IgD-negative memory B cell (primary cell): ENCODE results near the gene ZMYND15. TPM values are rescaled to one million over a fixed set of nuclear protein-coding genes. Genes with fewer than 3 reads are reported as not detected.
"Not testable (repeated sequence)": the region's sequence is repeated elsewhere in the genome, so short reads cannot be mapped to it uniquely, and the experiment has no call there.

ENCODE experiments used
- H3K27ac Mint-ChIP-seq, 3 donors: one replicate each; pipeline ENCODE4 v1.8.0; 2020 to 2022; ENCODE audit warnings: mild to moderate bottlenecking in 3 of 3, mixed read lengths in 3 of 3, moderate library complexity in 1 of 3
- H3K27me3 Mint-ChIP-seq: one replicate; pipeline ENCODE4 v1.8.0; 2021; ENCODE audit warnings: mixed read lengths
- H3K36me3 Mint-ChIP-seq: one replicate; pipeline ENCODE4 v1.8.0; 2020; ENCODE audit warnings: mild to moderate bottlenecking, mixed read lengths
- H3K4me1 Mint-ChIP-seq, 3 donors: one replicate each; pipeline ENCODE4 v1.8.0; 2020 to 2022; ENCODE audit warnings: mixed read lengths in 3 of 3, mild to moderate bottlenecking in 1 of 3
- H3K4me3 Mint-ChIP-seq, 4 donors: one replicate each; pipeline ENCODE4 v1.8.0; 2020 to 2022; ENCODE audit warnings: mild to moderate bottlenecking in 4 of 4, mixed read lengths in 4 of 4, moderate library complexity in 3 of 4
- H3K9me3 Mint-ChIP-seq, 3 donors: one replicate each; pipeline ENCODE4 v1.8.0; 2020 to 2021; ENCODE audit warnings: mixed read lengths in 3 of 3, mild to moderate bottlenecking in 1 of 3
- polyA plus RNA-seq: library from polyadenylated mRNA; unstranded; fragments of 300-500 nt; fragmentation: Illumina TruSeq; gene quantifications from one replicate; pipeline ENCODE4 v1.2.3, GENCODE V29; 2021

ZMYND15 gene
- polyA plus RNA-seq, 1 donor from 2014 or later, result not detected

- H3K36me3 Mint-ChIP-seq, result no peaks in the 10 kb centered on the region
- peaks cover 0 to 2% (median 0%) of the 10 kb centered on the region in 3 donors for H3K9me3 Mint-ChIP-seq
- peaks cover 18 to 31% (median 25%) of the 10 kb centered on the region in 3 donors for H3K4me1 Mint-ChIP-seq
- H3K27ac Mint-ChIP-seq, result peak within 1 kb of the TSS; percentile 36 to 95 (median 93)
- H3K4me3 Mint-ChIP-seq, result peak within 1 kb of the TSS; percentile 61 to 97 (median 90)
- no peaks in the 10 kb centered on the region for H3K27me3 Mint-ChIP-seq
These were observed 29.6 kb upstream of the ZMYND15 start, which contains the start of gene ARRB2 for GRCh38 chr17:4709794-4710692. TSS of gene ARRB2 (plus strand) at chr17:4710632. CDS start at chr17:4710722, 90 bp downstream.

DNA sequence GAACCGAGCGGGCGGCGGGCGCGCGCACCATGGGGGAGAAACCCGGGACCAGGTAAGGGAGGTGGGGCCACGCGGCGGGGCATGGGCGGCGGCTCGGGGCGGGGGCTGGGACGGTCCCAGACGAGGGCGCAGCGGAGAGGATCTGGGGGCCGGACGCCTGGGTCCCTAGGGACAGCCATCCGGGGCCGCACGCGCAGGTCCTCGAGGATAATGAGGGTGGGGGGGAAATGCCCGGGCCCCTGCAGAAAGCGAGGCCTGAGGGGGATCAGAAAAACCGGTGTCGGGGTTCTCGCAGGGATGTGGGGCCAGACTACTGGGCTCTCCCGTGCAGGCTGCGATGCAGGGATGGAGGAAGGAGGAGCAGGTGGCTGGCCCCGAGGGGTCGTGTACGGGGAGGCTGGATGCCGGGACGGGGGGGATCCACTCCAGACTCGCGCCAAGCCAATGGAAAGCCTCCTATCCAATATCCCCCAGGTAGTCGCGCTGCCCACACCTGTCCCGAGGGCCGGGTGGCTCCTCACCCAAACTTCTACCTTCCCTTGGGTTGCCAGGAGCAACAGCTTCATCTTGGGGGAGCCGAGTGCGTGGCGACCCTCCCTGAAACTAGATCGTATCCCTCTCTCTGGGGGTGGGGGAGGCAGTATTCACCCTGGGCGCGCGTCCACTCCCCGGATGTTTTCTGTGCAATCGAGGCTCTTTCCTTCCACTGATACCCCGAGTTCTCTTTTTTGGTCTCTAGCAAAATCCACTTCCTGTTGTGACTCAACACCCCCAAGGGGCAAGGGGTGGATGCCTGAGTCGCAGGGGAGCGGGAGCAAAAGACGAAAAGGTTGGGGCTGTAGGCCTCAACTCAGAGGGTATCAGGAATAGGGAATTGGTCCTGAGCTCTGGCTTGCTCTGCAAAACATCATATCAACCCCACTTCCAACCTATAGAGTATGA, 28.7 kb upstream of the ZMYND15 start:
- Mint-ChIP-seq H3K27me3 (no peaks in the 10 kb centered on the region), H3K4me3 (peak overlapping the region; percentile 61 to 97 (median 90)), H3K4me1 (peaks cover 24 to 37% (median 26%) of the 10 kb centered on the region in 3 donors), H3K36me3 (peaks cover 1% of the 10 kb centered on the region), H3K27ac (peak overlapping the region; percentile 36 to 95 (median 93)), H3K9me3 (peaks cover 0 to 2% (median 0%) of the 10 kb centered on the region in 3 donors)

DNA sequence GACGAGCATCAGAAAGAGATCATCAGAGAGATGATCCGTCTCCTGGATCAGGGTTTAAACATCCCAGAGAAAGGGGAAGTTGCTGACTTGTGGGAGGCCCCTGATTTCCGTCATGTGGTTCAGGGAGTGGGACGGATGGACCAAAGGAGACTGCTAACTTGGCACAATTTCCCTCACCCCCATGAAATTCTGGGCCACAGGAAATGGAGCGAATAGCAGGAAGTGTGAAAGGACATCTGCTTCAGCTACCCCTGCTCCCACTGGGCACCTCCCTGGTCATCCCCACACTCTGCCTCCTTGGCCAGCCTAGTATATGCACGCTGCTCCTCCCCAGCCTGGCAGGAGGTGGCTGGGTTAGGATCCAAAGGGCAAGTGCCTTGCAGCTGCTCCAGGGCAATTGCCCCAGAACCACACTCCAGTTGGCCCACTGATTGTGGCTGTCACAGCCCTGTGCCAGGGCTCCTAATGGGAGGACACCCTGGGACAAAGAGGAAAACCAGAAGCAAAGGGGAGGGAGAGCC, 27.9 kb upstream of the ZMYND15 start:
- Mint-ChIP-seq H3K27ac (peak overlapping the region; percentile 36 to 95 (median 93)), H3K4me3 (peak overlapping the region; percentile 61 to 97 (median 90)), H3K4me1 (peaks cover 19 to 35% (median 23%) of the 10 kb centered on the region in 3 donors), H3K36me3 (peaks cover 1% of the 10 kb centered on the region), H3K9me3 (peaks cover 0 to 2% (median 0%) of the 10 kb centered on the region in 3 donors), H3K27me3 (no peaks in the 10 kb centered on the region)

- Mint-ChIP-seq H3K9me3 (peaks cover 0 to 2% (median 0%) of the 10 kb centered on the region in 3 donors), H3K27ac (peak overlapping the region in 2 of 3 donors; percentile 36 to 95), H3K4me3 (peak overlapping the region in 2 of 4 donors; percentile 25 to 61), H3K27me3 (no peaks in the 10 kb centered on the region), H3K4me1 (peaks cover 19 to 35% (median 23%) of the 10 kb centered on the region in 3 donors), H3K36me3 (peaks cover 1% of the 10 kb centered on the region)
These were observed 27.1 kb upstream of the ZMYND15 start for GRCh38 chr17:4712526-4712925.

DNA sequence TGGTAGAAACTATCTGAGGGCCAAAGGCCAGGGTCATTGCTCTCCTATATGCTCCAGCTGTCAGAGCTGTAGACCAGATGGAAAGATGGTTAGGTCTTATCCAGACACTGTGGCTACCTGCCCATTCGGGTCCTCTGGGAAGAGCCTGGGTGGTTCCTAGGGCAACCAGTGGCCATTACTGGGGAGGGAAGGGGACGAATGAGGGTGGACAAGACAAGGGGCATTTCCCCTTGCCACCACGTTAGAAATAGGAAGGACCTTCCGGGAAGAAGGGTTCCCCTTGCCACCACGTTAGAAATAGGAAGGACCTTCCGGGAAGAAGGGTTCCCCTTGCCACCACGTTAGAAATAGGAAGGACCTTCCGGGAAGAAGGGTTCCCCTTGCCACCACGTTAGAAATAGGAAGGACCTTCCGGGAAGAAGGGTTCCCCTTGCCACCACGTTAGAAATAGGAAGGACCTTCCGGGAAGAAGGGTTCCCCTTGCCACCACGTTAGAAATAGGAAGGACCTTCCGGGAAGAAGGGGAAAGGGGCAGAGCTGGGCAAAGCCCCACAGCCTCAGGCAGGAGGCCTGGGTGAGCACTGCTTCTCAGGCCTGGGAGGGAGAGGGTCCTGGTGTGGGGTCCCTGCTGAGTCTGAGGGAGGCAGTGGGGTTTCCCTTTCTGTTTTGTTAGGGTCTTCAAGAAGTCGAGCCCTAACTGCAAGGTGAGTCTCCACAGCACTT, 25.1 kb upstream of the ZMYND15 start:
- H3K9me3 Mint-ChIP-seq, H3K27me3 Mint-ChIP-seq, H3K36me3 Mint-ChIP-seq: not testable (repeated sequence)
- H3K27ac Mint-ChIP-seq, result peak overlapping the region; percentile 85 to 92 (median 91)
- H3K4me3 Mint-ChIP-seq, result peak overlapping the region in 3 of 4 donors; percentile 60 to 78 (median 74)
- H3K4me1 Mint-ChIP-seq, result peaks cover 19 to 31% (median 23%) of the 10 kb centered on the region in 3 donors

DNA sequence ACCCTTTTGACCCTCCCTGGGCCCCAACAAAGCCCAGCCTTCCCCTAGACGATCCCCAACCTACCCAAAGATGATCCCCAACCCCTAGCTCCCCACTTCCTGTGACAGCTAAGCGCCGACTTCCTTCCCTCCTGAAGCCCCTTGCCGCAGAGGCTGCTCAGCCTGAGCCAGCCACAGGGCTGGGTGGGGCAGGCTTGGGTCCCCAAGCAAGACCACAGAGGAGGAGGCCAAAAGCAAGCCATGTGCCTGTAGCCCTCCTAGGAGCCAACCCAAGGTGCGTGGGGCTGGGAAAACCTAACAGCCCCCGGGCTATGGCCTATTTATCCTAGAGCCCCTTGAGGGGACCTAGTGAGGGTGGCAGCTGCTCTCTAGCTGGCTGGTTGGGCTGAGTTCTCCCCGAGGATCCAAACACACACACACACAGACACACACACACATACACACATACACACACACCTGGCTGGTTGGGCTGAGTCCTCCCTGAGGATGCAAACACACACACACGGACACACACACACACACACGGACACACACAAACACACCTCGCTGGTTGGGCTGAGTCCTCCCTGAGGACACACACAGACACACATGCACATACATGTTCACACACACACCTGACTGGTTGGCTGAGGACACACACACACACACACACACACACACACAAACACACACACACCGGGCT, 24.4 kb upstream of the ZMYND15 start:
- Mint-ChIP-seq H3K4me3 (peak overlapping the region in 3 of 4 donors; percentile 74 to 87 (median 78)), H3K9me3 (no peaks in the 10 kb centered on the region), H3K4me1 (peaks cover 19 to 27% (median 20%) of the 10 kb centered on the region in 3 donors), H3K27ac (peak overlapping the region; percentile 85 to 92 (median 91)), H3K36me3 (peaks cover 1% of the 10 kb centered on the region), H3K27me3 (no peaks in the 10 kb centered on the region)

DNA sequence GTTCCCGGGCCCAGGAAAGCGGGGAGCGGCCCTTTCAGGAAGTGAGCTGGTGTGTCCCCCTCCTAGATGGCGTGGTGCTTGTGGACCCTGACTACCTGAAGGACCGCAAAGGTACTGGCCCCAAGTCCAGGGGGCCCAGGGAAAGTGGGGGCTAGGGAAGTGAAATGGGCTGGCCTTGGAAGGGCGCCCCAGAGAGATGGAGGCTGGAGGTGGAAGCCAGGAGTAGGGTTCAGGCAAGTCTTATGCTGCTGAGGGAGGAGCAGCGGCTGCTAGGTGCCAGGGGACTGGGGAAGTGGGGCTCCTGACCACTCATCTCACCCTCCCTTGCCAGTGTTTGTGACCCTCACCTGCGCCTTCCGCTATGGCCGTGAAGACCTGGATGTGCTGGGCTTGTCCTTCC, 23.6 kb upstream of the ZMYND15 start:
- H3K9me3 Mint-ChIP-seq, result no peaks in the 10 kb centered on the region
- H3K36me3 Mint-ChIP-seq, result peaks cover 1% of the 10 kb centered on the region
- peak overlapping the region in 1 of 4 donors; percentile 74 for H3K4me3 Mint-ChIP-seq
- peaks cover 19 to 27% (median 21%) of the 10 kb centered on the region in 3 donors for H3K4me1 Mint-ChIP-seq
- H3K27ac Mint-ChIP-seq, result peak overlapping the region in 1 of 3 donors; percentile 21
- no peaks in the 10 kb centered on the region for H3K27me3 Mint-ChIP-seq

DNA sequence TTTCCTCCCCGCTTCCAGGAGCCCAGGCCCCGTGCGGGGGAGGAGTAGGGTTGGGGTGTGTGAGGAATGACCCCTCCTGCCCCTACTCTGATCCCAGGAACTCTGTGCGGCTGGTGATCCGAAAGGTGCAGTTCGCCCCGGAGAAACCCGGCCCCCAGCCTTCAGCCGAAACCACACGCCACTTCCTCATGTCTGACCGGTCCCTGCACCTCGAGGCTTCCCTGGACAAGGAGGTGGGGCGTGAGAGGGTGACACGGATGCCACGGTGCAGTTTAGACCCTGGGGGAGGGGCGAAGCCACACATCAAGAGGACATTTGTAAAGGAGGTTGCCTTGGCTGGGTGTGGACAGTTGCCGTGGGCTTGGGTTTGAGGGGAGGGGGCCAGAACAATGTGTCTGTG, 21.8 kb upstream of the ZMYND15 start:
- no peaks in the 10 kb centered on the region for H3K27me3 Mint-ChIP-seq
- peaks cover 1% of the 10 kb centered on the region for H3K36me3 Mint-ChIP-seq
- peaks cover 17 to 24% (median 21%) of the 10 kb centered on the region in 3 donors for H3K4me1 Mint-ChIP-seq
- H3K27ac Mint-ChIP-seq, result no peak overlapping the region
- no peak overlapping the region for H3K4me3 Mint-ChIP-seq
- no peaks in the 10 kb centered on the region for H3K9me3 Mint-ChIP-seq

GRCh38 chr17:4718276-4718675, 21.4 kb upstream of the ZMYND15 start:
- Mint-ChIP-seq H3K27me3 (no peaks in the 10 kb centered on the region), H3K4me1 (peaks cover 18 to 24% (median 21%) of the 10 kb centered on the region in 3 donors), H3K36me3 (peaks cover 1% of the 10 kb centered on the region), H3K27ac (peak overlapping the region in 1 of 3 donors; percentile 42), H3K4me3 (no peak overlapping the region), H3K9me3 (no peaks in the 10 kb centered on the region)

DNA sequence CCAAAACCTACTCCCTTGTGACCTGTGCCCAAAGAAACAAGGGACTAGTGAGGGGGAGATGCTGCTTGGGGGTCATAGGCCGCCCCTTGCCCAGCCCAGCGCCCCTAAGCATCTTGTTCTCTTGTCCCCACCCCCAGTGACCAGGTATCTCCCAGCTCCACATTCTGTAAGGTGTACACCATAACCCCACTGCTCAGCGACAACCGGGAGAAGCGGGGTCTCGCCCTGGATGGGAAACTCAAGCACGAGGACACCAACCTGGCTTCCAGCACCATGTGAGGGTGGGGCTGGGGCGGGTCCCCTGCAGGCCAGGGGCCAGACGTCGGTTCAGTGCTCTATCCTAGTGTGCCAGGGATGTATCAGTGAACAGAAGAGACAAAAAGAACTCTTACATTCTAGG, 20.5 kb upstream of the ZMYND15 start:
- Mint-ChIP-seq H3K27ac (peak overlapping the region in 1 of 3 donors; percentile 59), H3K9me3 (no peaks in the 10 kb centered on the region), H3K4me3 (no peak overlapping the region), H3K36me3 (peaks cover 1% of the 10 kb centered on the region), H3K4me1 (peaks cover 15 to 19% (median 17%) of the 10 kb centered on the region in 3 donors), H3K27me3 (no peaks in the 10 kb centered on the region)

GRCh38 chr17:4719684-4720221, 19.9 kb upstream of the ZMYND15 start:
- H3K4me3 Mint-ChIP-seq, result no peak overlapping the region
- H3K27me3 Mint-ChIP-seq, result no peaks in the 10 kb centered on the region
- peak overlapping the region in 1 of 3 donors; percentile 59 for H3K27ac Mint-ChIP-seq
- peaks cover 1% of the 10 kb centered on the region for H3K36me3 Mint-ChIP-seq
- peaks cover 12 to 17% (median 15%) of the 10 kb centered on the region in 3 donors for H3K4me1 Mint-ChIP-seq
- no peaks in the 10 kb centered on the region for H3K9me3 Mint-ChIP-seq

GRCh38 chr17:4720787-4721186, 18.8 kb upstream of the ZMYND15 start:
- H3K4me1 Mint-ChIP-seq, result peaks cover 7 to 10% (median 8%) of the 10 kb centered on the region in 3 donors
- peak overlapping the region; percentile 73 to 87 (median 76) for H3K27ac Mint-ChIP-seq
- no peaks in the 10 kb centered on the region for H3K27me3 Mint-ChIP-seq
- peak overlapping the region in 1 of 4 donors; percentile 27 for H3K4me3 Mint-ChIP-seq
- peaks cover under 1% of the 10 kb centered on the region for H3K36me3 Mint-ChIP-seq
- no peaks in the 10 kb centered on the region for H3K9me3 Mint-ChIP-seq
